Renal cortex interstitium (tissue), 15 donors: Measurements from ENCODE around the gene B3GNT8. TPM values are rescaled to one million over a fixed set of nuclear protein-coding genes. Genes with fewer than 3 reads are reported as not detected.
"Not testable (repeated sequence)": the region's sequence is repeated elsewhere in the genome, so short reads cannot be mapped to it uniquely, and the experiment has no call there.

Experiments
- DNase-seq, 11 donors: peaks; one replicate each; pipeline ENCODE4 v3.0.0-alpha.2; 2013; ENCODE audit warnings: low read depth in 9 of 11, low spot score in 4 of 11; ENCODE audit errors: extremely low read depth in 1 of 11
- long read RNA-seq, 16 experiments: transcript quantifications; one replicate each; lab custom pipeline, GENCODE V29; 2026
- polyA plus RNA-seq, 3 donors: library from polyadenylated mRNA; unstranded; fragments of 120-200 nt; gene quantifications; one replicate each; pipeline ENCODE4 v1.2.1, GENCODE V29; 2013; ENCODE audit not compliant: insufficient read length in 3 of 3

B3GNT8 gene
- 1 to 10 TPM; 2.1 to 3.9 (median 3.3) TPM for polyA plus RNA-seq
- long read RNA-seq, donor 1: 0 reads
- long read RNA-seq, donor 2: 0 reads
- long read RNA-seq, donor 3, partial matches to known transcripts: 6 of 6 reads
- long read RNA-seq, donor 3, other reads (novel, unspliced or antisense): 0 of 6 reads
- long read RNA-seq, donor 4, partial matches to known transcripts: 0 of 1 reads
- long read RNA-seq, donor 4, other reads (novel, unspliced or antisense): 0 of 1 reads
- long read RNA-seq, donor 5: 0 reads
- long read RNA-seq, donor 6: 0 reads
- long read RNA-seq, donor 7, partial matches to known transcripts: 0 of 1 reads
- long read RNA-seq, donor 7, other reads (novel, unspliced or antisense): 0 of 1 reads
- long read RNA-seq, donor 8: 0 reads
- long read RNA-seq, donor 9, partial matches to known transcripts: 0 of 1 reads
- long read RNA-seq, donor 9, other reads (novel, unspliced or antisense): 0 of 1 reads
- long read RNA-seq, donor 10, partial matches to known transcripts: 0 of 1 reads
- long read RNA-seq, donor 10, other reads (novel, unspliced or antisense): 0 of 1 reads
- long read RNA-seq, donor 11, partial matches to known transcripts: 0 of 1 reads
- long read RNA-seq, donor 11, other reads (novel, unspliced or antisense): 0 of 1 reads
- long read RNA-seq, donor 12: 0 reads
- long read RNA-seq, donor 13: 0 reads
- long read RNA-seq, donor 14: 0 reads
- long read RNA-seq, donor 15: 0 reads
- long read RNA-seq, donor 16, partial matches to known transcripts: 5 of 5 reads
- long read RNA-seq, donor 16, other reads (novel, unspliced or antisense): 0 of 5 reads

DNA sequence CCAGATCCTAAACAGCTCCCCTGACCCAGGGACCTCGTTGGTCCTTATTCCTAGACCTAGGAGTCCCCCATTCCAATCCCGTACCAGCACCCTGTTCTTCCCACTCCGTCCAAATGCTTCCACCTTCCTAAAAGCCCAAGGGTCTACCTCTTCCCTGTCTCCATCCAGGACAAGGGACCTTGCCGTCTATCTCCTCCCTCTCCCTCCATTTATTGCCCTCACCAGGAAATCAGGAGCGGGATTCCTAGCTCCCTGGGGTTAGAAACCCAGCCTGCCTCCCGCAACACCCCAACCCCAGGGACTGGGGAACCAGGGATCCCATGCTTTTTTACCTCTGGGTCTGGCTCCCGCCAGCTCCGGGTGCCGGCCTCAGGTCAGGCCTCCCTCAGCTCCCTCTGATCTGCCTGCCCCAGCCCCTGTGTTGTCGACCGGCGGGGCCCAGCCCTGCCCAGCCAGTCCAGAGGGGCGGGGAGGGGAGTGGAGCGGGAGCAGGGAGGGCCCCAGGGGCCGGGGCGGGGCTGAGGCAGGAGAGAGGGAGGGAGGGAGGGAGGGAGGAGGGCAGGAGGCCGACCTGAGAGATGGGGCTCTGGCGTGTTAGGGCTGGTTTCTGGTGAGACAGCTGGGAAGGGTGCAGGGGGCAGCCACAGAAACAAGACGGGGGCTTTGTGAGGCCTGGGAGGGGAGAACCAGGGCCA, at the start of gene B3GNT8:
TSS of gene B3GNT8 (minus strand) at position 423 of the 695 bp plus-strand sequence. CDS start 596 bp downstream, outside the sequence.
- DNase-seq: peak in 8 of 11 donors; percentile 56 to 72 (median 62)

DNA sequence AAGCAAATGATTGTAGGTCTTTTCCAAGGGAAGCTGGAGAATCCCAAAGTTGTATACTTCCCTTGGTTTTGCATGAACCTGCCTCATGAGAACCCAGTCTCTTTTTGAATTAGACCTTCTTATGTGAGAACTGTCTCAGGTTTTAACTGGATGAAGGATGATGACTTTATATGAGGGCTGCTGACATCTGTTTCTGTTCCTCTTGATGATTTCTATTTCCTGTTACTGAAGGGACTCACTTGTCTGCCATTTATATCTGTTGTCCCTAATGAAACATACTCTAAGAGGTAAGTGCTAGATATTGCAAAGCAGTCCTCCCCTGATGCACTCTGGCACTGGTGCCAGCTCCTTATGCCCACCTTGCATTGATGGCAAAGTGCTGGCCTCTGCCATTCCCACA, 49.4 kb upstream of the B3GNT8 start:
- no peak for DNase-seq

GRCh38 chr19:41463257-41464256, 36.4 kb upstream of the B3GNT8 start:
- DNase-seq: not testable (repeated sequence)

DNA sequence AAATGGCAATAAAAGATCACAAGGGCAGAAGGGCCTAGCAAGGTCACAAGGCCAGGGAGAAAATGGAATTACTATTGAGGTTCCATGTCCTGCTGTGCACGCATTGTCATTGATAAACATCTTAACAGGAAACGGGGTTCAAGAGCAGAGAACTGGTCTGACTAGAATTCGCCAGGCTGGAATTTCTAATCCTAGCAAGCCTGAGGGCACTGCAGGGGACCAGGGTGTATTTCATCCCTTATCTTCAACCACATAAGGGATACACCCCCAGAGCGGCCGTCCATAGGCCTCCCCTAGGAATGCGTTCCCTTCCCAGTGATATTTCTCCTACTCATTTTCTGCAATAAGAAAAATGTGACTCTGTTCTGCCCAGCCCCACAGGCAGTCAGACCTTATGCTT, 35.3 kb upstream of the B3GNT8 start:
- no peak for DNase-seq

GRCh38 chr19:41457241-41457640, 30.1 kb upstream of the B3GNT8 start:
- no peak for DNase-seq

DNA sequence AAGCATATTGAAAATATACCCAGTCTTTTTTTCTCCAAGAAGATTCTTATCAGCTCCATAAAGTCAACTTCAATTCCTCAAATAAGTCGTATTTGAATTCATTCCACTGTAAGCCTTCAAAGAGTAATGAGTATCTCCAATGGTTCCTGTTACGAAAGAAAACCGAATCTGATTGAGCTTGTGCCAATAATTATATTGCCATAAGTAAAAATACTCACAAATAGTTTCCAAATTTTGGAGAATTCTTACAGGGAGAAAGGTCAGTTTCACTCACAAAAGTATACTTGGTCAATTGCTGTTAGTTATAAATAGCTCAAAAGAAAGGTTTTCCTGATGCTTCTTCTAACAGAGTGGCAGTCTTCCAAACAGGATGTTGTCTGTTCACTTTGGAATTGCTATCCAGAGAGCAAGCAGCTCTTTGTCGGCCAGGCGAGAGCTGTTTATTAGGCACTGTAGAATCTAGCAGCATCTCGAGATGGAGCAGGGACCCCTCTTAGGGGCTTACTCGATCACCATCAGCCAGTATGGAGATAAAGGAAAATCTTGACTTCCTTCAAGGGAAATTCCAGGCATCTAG, 29.3 kb upstream of the B3GNT8 start:
- peak in 2 of 11 donors; percentile 6 to 25 for DNase-seq

- no peak for DNase-seq
Measured at GRCh38 chr19:41455936-41456335, 28.8 kb upstream of the B3GNT8 start.

GRCh38 chr19:41452584-41453275, 25.6 kb upstream of the B3GNT8 start:
- DNase-seq: no peak

DNA sequence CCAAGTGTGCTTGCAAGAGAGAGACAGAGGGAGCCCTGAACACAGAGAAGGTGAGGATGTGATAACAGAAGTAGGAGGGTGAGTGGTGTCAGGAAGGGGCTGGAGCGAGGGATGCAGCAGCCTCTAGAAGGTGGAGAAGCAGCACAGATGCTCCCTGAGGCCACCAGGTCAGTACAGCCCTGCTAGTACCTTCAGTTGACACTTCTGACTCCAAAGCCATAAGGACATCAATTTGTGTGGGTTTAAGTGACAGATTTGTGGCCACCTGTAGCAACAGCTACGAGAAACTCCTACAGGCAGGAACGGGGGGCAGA, 22.6 kb upstream of the B3GNT8 start:
- no peak for DNase-seq

- DNase-seq: peak in 10 of 11 donors; percentile 46 to 60 (median 54)
Measured at GRCh38 chr19:41449079-41449864, 22.1 kb upstream of the B3GNT8 start.

DNA sequence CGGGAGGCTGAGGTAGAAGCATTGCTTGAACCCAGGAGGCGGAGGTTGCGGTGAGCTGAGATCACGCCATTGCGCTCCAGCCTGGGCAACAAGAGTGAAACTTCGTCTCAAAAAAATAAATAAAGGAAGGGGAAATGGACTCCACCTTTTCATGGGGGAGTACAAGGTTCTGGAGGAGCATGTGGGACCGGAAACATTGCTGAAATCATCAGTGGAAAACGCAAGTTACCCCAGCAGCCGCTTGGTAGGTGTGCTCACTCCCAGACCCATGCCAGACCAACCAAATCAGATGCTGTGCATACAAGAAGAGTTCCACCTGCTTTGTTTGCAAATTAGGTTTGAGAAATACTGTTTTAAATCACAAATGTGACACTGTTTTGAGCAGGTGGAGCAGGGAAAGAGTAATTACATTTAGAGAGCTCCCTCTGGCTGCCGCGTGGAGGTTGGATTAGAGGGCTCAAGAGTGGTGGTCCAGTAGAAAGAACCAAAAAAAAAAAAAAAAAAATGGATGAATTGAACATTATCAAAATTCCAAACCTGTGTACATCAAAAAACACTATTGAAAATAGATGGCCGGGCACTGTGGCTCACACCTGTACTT, 20.7 kb upstream of the B3GNT8 start:
- DNase-seq: no peak

GRCh38 chr19:41445575-41445974, 18.4 kb upstream of the B3GNT8 start:
- no peak for DNase-seq

- DNase-seq: no peak
Measured at GRCh38 chr19:41443813-41444455, 16.8 kb upstream of the B3GNT8 start.

- DNase-seq: no peak
Measured at GRCh38 chr19:41442473-41443355, 15.5 kb upstream of the B3GNT8 start, which contains the start of gene ERICH4. Gene ERICH4 (plus strand): TSS chr19:41443156. CDS start chr19:41443170, 14 bp downstream.
